DND-41 (cell line): ENCODE results near the gene BRCC3.

ENCODE experiments used
- CTCF ChIP-seq: IDR thresholded peaks from 2 replicates; pipeline ENCODE4 v1.5.1; 2012; ENCODE audit warnings: borderline replicate concordance, low read length, moderate library complexity, mild to moderate bottlenecking; ENCODE audit not compliant: poor library complexity, severe bottlenecking; ENCODE audit errors: extremely low read depth
- EZH2 ChIP-seq: IDR thresholded peaks from 3 replicates; pipeline ENCODE4 v1.6.1; 2012; ENCODE audit warnings: borderline replicate concordance, low read depth, mild to moderate bottlenecking, moderate library complexity, low read length, inconsistent platforms; ENCODE audit not compliant: severe bottlenecking

GRCh38 chrX:155046811-155047528 is 24.3 kb upstream of the BRCC3 start:
- TF ChIP-seq CTCF (no peak), EZH2 (no peak)
